ENCODE results near the gene PPP3R1. TPM values are rescaled to one million over a fixed set of nuclear protein-coding genes. Genes with fewer than 3 reads are reported as not detected.

Gene PPP3R1
- total and polyA plus RNA-seq, 9 of the 15 experiments (the other 6 are each of a cell fraction or from before 2014, with no cell fraction given), result 3.7 to 70.0 (median 24.8) TPM

DNA sequence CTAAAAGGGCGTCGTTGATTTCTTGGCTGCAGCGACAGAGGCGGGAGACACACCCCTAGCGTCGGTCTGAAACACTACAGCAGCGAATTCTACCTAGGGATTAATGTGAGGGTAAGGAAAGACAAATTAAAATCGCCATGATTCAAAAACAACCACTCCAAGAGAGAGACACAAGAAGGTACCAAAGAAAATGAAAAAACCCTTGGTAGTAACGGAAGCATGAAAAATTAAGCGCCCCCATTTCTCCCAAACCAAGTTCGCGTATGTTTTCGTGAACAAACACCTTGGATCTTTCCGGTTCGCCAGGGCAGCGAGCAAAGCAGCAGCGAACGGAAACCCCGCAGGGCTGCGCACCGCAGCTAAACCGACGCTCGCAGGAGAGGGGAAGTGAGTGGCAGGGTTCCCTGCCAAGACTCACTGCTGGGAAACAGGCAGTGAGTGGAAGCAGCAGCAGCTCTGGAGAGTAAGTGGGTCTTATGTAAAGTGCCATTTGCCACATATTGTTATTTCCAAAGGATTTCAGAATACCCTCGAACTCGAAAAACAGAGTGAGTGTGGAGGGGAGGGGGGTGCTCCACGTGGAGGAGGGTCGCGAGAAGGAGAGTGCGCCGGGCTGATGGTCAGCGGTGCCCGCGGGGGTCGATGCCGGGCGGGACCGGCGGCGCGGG lies 1.0 kb downstream of the PPP3R1 start (continued):
- TF ChIP-seq, protein P1, sequence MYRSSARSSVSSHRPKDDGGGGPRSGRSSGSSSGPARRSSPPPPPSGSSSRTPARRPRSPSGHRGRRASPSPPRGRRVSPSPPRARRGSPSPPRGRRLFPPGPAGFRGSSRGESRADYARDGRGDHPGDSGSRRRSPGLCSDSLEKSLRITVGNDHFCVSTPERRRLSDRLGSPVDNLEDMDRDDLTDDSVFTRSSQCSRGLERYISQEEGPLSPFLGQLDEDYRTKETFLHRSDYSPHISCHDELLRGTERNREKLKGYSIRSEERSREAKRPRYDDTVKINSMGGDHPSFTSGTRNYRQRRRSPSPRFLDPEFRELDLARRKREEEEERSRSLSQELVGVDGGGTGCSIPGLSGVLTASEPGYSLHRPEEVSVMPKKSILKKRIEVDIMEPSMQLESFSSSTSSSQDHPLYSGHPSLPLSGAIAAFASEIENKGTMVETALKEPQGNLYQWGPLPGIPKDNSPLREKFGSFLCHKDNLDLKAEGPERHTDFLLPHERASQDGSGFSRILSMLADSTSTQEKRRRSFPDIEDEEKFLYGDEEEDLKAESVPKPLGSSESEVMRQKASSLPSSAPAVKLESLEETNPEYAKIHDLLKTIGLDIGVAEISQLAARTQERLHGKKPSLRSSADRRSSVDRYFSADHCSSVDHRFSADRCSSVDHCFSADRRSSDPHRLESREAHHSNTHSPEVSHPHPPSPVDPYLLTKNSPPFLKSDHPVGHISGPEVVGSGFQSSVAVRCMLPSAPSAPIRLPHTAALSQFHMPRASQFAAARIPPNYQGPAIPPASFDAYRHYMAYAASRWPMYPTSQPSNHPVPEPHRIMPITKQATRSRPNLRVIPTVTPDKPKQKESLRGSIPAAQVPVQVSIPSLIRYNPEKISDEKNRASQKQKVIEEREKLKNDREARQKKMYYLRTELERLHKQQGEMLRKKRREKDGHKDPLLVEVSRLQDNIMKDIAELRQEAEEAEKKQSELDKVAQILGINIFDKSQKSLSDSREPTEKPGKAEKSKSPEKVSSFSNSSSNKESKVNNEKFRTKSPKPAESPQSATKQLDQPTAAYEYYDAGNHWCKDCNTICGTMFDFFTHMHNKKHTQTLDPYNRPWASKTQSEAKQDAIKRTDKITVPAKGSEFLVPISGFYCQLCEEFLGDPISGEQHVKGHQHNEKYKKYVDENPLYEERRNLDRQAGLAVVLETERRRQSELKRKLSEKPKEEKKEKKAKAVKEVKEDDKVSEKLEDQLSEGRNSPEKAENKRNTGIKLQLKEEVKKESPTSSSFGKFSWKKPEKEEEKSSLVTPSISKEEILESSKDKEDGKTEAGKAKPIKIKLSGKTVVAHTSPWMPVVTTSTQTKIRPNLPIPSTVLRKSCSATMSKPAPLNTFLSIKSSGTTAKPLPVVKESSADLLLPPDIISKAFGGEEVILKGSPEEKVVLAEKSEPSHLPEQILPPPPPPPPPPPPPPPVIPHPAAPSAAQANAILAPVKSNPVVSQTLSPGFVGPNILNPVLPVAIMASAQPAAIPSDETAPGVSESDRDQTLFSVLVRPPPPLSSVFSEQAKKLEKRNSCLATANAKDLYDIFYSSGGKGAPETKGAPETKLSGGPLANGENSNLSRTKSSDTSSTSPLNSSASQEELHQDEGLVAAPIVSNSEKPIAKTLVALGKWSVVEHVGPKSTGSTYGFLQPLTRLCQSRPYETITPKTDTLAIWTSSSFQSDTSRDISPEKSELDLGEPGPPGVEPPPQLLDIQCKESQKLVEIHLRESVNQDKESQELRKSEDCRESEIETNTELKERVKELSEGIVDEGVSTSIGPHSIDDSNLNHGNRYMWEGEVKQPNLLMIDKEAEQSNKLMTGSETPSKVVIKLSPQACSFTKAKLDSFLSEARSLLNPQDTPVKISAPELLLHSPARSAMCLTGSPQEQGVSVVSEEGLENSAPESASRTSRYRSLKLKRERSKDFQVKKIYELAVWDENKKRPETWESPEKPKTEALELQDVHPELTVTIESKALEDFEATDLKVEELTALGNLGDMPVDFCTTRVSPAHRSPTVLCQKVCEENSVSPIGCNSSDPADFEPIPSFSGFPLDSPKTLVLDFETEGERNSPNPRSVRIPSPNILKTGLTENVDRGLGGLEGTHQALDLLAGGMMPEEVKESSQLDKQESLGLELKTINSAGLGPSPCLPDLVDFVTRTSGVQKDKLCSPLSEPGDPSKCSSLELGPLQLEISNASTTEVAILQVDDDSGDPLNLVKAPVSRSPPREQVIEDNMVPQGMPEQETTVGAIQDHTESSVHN (IDR thresholded peaks at IDR 0.05; ENCODE audit: borderline replicate concordance in 1 of 2, low read depth in 1 of 2), result no peak
- peak; percentile 56 for TF ChIP-seq EP400 (IDR thresholded peaks at IDR 0.05)
- no peak for TF ChIP-seq ZNF311 (CRISPR knock-in tag; IDR thresholded peaks at IDR 0.05)
- TF ChIP-seq, protein P2, sequence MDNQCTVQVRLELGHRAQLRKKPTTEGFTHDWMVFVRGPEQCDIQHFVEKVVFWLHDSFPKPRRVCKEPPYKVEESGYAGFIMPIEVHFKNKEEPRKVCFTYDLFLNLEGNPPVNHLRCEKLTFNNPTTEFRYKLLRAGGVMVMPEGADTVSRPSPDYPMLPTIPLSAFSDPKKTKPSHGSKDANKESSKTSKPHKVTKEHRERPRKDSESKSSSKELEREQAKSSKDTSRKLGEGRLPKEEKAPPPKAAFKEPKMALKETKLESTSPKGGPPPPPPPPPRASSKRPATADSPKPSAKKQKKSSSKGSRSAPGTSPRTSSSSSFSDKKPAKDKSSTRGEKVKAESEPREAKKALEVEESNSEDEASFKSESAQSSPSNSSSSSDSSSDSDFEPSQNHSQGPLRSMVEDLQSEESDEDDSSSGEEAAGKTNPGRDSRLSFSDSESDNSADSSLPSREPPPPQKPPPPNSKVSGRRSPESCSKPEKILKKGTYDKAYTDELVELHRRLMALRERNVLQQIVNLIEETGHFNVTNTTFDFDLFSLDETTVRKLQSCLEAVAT (IDR thresholded peaks at IDR 0.05), result peak; percentile 6 to 29; a peak in 1 of 4 replicates
- no peak for TF ChIP-seq ZNF24 (IDR thresholded peaks at IDR 0.05)
- 0 out of 2 replicates have a peak, but pooled peaks have one; percentile 10 for TF ChIP-seq SMARCA4 (IDR thresholded peaks at IDR 0.05)
- TF ChIP-seq CREM (IDR thresholded peaks at IDR 0.05; ENCODE audit: low read depth), result peak; percentile 22
- 0 out of 2 replicates have a peak, but pooled peaks have one; percentile 43 for TF ChIP-seq ATF6 (CRISPR knock-in tag; IDR thresholded peaks at IDR 0.05)
- no peak for TF ChIP-seq BMI1 (IDR thresholded peaks at IDR 0.05; ENCODE audit: low read length)
- TF ChIP-seq TAF7 (tag; IDR thresholded peaks at IDR 0.05), result no peak
- TF ChIP-seq FIP1L1 (IDR thresholded peaks at IDR 0.05; ENCODE audit: low read depth, low read length, poor library complexity, severe bottlenecking), result peak; percentile 5
- TF ChIP-seq, protein P3, sequence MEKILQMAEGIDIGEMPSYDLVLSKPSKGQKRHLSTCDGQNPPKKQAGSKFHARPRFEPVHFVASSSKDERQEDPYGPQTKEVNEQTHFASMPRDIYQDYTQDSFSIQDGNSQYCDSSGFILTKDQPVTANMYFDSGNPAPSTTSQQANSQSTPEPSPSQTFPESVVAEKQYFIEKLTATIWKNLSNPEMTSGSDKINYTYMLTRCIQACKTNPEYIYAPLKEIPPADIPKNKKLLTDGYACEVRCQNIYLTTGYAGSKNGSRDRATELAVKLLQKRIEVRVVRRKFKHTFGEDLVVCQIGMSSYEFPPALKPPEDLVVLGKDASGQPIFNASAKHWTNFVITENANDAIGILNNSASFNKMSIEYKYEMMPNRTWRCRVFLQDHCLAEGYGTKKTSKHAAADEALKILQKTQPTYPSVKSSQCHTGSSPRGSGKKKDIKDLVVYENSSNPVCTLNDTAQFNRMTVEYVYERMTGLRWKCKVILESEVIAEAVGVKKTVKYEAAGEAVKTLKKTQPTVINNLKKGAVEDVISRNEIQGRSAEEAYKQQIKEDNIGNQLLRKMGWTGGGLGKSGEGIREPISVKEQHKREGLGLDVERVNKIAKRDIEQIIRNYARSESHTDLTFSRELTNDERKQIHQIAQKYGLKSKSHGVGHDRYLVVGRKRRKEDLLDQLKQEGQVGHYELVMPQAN (IDR thresholded peaks at IDR 0.05; ENCODE audit: borderline replicate concordance), result peak; percentile 57; the same call in 1 of the 2 replicates
- no peak for TF ChIP-seq ZNF583 (CRISPR knock-in tag; IDR thresholded peaks at IDR 0.05)

All from K562 (cell line).